RWPE1 (cell line): Measurements from ENCODE around the gene DOCK7.
"Not testable (repeated sequence)": the region's sequence is repeated elsewhere in the genome, so short reads cannot be mapped to it uniquely, and the experiment has no call there.

Source experiments
- CTCF ChIA-PET: fragments of 350-600 bp; sonication (Branson Sonifier 250); formaldehyde crosslinking; extraction: SDS; loops from one replicate; lab custom pipeline; 2021; lab: Yijun Ruan, JAX
- POLR2A ChIA-PET: fragments of 400-600 bp; formaldehyde crosslinking; extraction: SDS; loops from one replicate; lab custom pipeline; 2020; ENCODE audit warnings: antibody characterized with exemption; ENCODE audit not compliant: low non-redundant PET; lab: Yijun Ruan, JAX
- DNase-seq: peaks from one replicate; pipeline ENCODE4 v3.0.0; 2012; ENCODE audit warnings: low spot score
- H3K27ac ChIP-seq: fragments of 450-650 bp; 2 replicates; pipeline ENCODE4 v1.5.1; 2017
- TF ChIP-seq, protein P1 (sequence below): fragments of 450-650 bp; conservative IDR thresholded peaks from 2 replicates; pipeline ENCODE4 v1.5.1; 2017; ENCODE audit warnings: low read depth, mild to moderate bottlenecking

The DOCK7 gene

DNA sequence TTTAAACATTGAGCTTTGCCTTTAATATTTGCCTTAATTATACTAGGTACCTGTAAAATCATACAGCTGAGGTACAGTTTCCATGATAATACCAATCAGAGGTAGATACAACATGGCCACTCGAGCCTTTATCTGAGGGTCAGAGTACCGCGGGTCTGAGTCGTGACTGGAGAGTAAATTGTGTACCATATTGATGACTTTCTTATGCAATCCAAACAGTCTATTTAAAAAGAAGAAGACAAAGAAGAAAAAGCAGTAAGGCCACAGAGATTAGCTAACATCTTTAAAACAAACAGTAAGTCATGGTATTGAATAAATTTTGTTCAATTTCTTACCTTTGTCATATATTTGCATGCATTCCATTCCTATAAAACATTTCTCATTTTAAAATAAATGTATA, 159.0 kb downstream of the DOCK7 start:
- ChIA-PET CTCF (interaction anchor here (0.6 to 0.9 kb wide), 3 partner anchors 177 to 223 kb away, joined by 3 to 5 read pairs (median 3); no protein-coding TSS in a partner anchor), POLR2A (no interaction called here)
- no peak overlapping the region for H3K27ac ChIP-seq
- TF ChIP-seq, protein P1, sequence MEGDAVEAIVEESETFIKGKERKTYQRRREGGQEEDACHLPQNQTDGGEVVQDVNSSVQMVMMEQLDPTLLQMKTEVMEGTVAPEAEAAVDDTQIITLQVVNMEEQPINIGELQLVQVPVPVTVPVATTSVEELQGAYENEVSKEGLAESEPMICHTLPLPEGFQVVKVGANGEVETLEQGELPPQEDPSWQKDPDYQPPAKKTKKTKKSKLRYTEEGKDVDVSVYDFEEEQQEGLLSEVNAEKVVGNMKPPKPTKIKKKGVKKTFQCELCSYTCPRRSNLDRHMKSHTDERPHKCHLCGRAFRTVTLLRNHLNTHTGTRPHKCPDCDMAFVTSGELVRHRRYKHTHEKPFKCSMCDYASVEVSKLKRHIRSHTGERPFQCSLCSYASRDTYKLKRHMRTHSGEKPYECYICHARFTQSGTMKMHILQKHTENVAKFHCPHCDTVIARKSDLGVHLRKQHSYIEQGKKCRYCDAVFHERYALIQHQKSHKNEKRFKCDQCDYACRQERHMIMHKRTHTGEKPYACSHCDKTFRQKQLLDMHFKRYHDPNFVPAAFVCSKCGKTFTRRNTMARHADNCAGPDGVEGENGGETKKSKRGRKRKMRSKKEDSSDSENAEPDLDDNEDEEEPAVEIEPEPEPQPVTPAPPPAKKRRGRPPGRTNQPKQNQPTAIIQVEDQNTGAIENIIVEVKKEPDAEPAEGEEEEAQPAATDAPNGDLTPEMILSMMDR = no peak
- DNase-seq = no peak

- H3K27ac ChIP-seq = no peak overlapping the region
- POLR2A ChIA-PET = no interaction called here
- CTCF ChIA-PET = interaction anchor here (0.6 kb wide), 1 partner anchor 209 kb away, joined by 3 read pairs; no protein-coding TSS in a partner anchor
- TF ChIP-seq, protein P1 = no peak
- no peak for DNase-seq
Measured at GRCh38 chr1:62528015-62528414, 160.2 kb downstream of the DOCK7 start.

DNA sequence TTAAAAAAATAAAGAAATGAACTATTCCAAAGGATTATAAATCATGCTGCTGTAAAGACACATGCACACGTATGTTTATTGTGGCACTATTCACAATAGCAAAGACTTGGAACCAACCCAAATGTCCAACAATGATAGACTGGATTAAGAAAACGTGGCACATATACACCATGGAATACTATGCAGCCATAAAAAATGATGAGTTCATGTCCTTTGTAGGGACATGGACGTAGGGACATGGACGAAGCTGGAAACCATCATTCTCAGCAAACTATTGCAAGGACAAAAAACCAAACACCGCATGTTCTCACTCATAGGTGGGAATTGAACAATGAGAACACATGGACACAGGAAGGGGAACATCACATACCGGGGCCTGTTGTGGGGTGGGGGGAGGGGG, 160.8 kb downstream of the DOCK7 start:
- H3K27ac ChIP-seq, CTCF ChIA-PET, POLR2A ChIA-PET, DNase-seq: not testable (repeated sequence)

DNA sequence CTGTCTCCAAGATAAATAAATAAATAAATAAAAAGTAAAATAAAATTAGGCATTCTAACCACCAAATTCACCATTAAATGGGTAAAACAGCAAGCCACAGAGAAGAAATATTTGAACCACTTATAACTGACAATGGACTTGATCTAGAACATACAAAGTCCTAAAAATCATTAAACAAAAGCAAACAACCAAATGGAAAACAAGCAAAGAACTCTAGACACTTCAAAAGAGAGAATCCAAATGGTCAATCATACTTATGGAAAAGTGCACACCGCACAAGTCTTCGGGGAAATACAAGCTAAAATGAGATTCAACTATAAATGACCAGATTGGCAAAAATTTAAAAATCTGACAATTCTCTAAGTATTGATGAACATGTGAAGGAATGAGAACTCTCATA, 164.3 kb downstream of the DOCK7 start:
- CTCF ChIA-PET = interaction anchor here (0.6 kb wide), 1 partner anchor 108 kb away, joined by 3 read pairs; no protein-coding TSS in a partner anchor
- TF ChIP-seq, protein P1 = no peak

DNA sequence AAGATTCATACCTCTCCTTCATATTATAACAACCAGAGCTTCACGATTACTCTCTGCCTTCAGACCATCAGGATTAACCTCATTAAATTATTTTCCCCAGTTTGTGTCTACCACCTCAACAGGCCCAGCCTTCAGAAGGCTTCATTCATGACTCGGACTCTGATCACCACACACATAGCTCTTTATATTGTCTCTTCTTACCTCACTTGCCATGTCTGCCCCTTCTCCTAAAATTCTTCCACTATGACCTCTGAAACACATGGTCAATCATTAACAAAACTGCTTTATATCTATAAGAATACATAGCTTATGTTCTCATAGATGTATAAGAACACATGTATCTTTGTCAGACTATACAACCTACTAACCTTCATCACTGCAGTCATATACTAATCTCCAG, 171.6 kb downstream of the DOCK7 start:
- ChIA-PET POLR2A (no interaction called here), CTCF (interaction anchor here (0.6 to 1.0 kb wide), 3 partner anchors 8 to 230 kb away, joined by 3 to 5 read pairs (median 4); no protein-coding TSS in a partner anchor)
- TF ChIP-seq, protein P1 = no peak
- no peak overlapping the region for H3K27ac ChIP-seq
- DNase-seq = no peak

More for the DNA sequence above, 164.3 kb downstream of the DOCK7 start:
- no peak for DNase-seq
- H3K27ac ChIP-seq = no peak overlapping the region
- POLR2A ChIA-PET = no interaction called here

- CTCF ChIA-PET = interaction anchor here (1.2 kb wide), 1 partner anchor 16 kb away, joined by 3 read pairs; no protein-coding TSS in a partner anchor
Measured at GRCh38 chr1:62514746-62515423, 173.3 kb downstream of the DOCK7 start.

More at GRCh38 chr1:62514746-62515423, 173.3 kb downstream of the DOCK7 start:
- no peak overlapping the region for H3K27ac ChIP-seq
- no peak for DNase-seq
- POLR2A ChIA-PET = no interaction called here
- TF ChIP-seq, protein P1 = no peak
